ENCODE results near the gene REEP6.

DNA sequence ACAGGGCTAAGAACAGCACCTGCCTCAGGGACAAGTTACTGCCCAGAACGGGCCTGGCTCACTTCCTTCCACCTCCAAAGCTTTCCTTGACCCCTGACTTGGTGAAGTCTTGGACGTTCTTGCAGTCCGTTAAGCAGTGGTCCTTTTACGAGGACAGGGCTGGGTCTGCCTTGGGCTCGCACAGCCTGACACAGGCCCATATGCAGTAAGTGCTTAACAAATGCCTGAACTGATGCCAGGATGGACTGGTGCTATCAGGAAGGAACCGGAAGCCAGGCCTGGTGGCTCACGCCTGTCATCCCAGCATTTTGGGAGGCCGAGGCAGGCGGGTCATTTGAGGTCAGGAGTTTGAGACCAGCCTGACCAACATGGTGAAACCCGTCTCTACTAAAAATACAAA lies 31.1 kb downstream of the REEP6 start:
- no peak for TF ChIP-seq CTCF (IDR thresholded peaks at IDR 0.05)
- no peak for TF ChIP-seq POLR2A (IDR thresholded peaks at IDR 0.05)

All from body of pancreas (tissue), 4 donors.